HepG2 (cell line): ENCODE results near the gene USF1. TPM values are rescaled to one million over a fixed set of nuclear protein-coding genes. Genes with fewer than 3 reads are reported as not detected.

Experiments
- ATAC-seq: fragments of 200-7000 bp; cut with Tn5 transposase; 3 replicates; pipeline ENCODE4 v1.9.1; 2020; ENCODE audit warnings: mild to moderate bottlenecking, moderate library complexity
- BruUV-seq: library from RNA; stranded (reverse); fragments of 400-500 nt; replicated peaks from 2 replicates; lab custom pipeline; 2021; lab: Mats Ljungman, UMichigan
- CTCF ChIA-PET: fragments of 300-600 bp; formaldehyde crosslinking; extraction: SDS; loops from one replicate; lab custom pipeline; 2021; ENCODE audit warnings: low total read pairs, inconsistent platforms, low intra/inter-chr PET ratio; lab: Yijun Ruan, JAX
- POLR2A ChIA-PET: fragments of 350-600 bp; sonication (Branson Sonifier 250); formaldehyde crosslinking; loops from one replicate; lab custom pipeline; 2020; ENCODE audit warnings: antibody characterized with exemption, inconsistent platforms; lab: Yijun Ruan, JAX
- DNase-seq: peaks from one replicate; pipeline ENCODE4 v3.0.0-alpha.2; 2015; ENCODE audit warnings: low spot score
- FAIRE-seq: peaks from 3 replicates; lab custom pipeline; 2011; peaks lifted over from hg19 to GRCh38; lab: Jason Lieb, UNC
- H2AFZ ChIP-seq: one replicate; pipeline ENCODE4 v1.6.1; 2011; ENCODE audit warnings: low read length, inconsistent platforms
- H3K27ac ChIP-seq: fragments of 300-600 bp; 3 replicates; pipeline ENCODE4 v1.8.0; 2011; ENCODE audit warnings: mixed run types, mild to moderate bottlenecking, mixed read lengths, low read length, inconsistent platforms; ENCODE audit not compliant: insufficient read depth; ENCODE audit errors: extremely low read length
- H3K27me3 ChIP-seq, 2 experiments: fragments of 200-600 bp in 1 of 2; 2 replicates in 1 of 2; 3 replicates in 1 of 2; pipeline versions ENCODE4 v1.6.0 to v1.8.0; 2011; ENCODE audit warnings: low read length in 2 of 2, mild to moderate bottlenecking in 2 of 2, moderate library complexity in 2 of 2, inconsistent platforms in 1 of 2; ENCODE audit not compliant: insufficient read depth in 2 of 2, control insufficient read depth in 1 of 2
- H3K36me3 ChIP-seq, 2 experiments: fragments of 200-600 bp in 1 of 2; replicated peaks in 1 of 2; 2 replicates in 1 of 2; 3 replicates in 1 of 2; pipeline versions ENCODE4 v1.5.1 to v1.8.0; 2011; ENCODE audit warnings: low read length in 2 of 2, inconsistent platforms in 1 of 2; ENCODE audit not compliant: insufficient read depth in 2 of 2, control insufficient read depth in 1 of 2
- H3K4me1 ChIP-seq: 2 replicates; pipeline ENCODE4 v1.5.1; 2012; ENCODE audit warnings: low read length, inconsistent platforms; ENCODE audit not compliant: insufficient read depth
- H3K4me2 ChIP-seq: 2 replicates; pipeline ENCODE4 v1.6.0; 2011; ENCODE audit warnings: low read depth, low read length, inconsistent platforms
- H3K4me3 ChIP-seq, 3 experiments: fragments of 200-600 bp in 1 of 3; sonication (generic), shearing (Covaris generic) in 1 of 3; replicated peaks in 1 of 3; 2 replicates each; pipeline ENCODE4 v1.5.1; 2011 to 2016; ENCODE audit warnings: low read length in 3 of 3, inconsistent platforms in 2 of 3, low read depth in 2 of 3, mild to moderate bottlenecking in 2 of 3, control low read depth in 1 of 3, mixed read lengths in 1 of 3; ENCODE audit not compliant: insufficient read depth in 1 of 3
- H3K79me2 ChIP-seq: one replicate; pipeline ENCODE4 v1.6.1; 2011; ENCODE audit warnings: low read length, inconsistent platforms; ENCODE audit not compliant: insufficient read depth
- H3K9ac ChIP-seq: 2 replicates; pipeline ENCODE4 v1.6.0; 2011; ENCODE audit warnings: mild to moderate bottlenecking, low read depth, low read length, inconsistent platforms; ENCODE audit not compliant: insufficient read depth
- H3K9me3 ChIP-seq: 2 replicates; pipeline ENCODE4 v1.5.1; 2012; ENCODE audit warnings: mild to moderate bottlenecking, low read length
- H4K20me1 ChIP-seq: 2 replicates; pipeline ENCODE4 v1.6.0; 2011; ENCODE audit warnings: inconsistent platforms, mild to moderate bottlenecking, low read length, moderate library complexity; ENCODE audit not compliant: insufficient read depth
- AGO1 ChIP-seq: fragments of 200-400 bp; formaldehyde crosslinking; IDR thresholded peaks from 2 replicates; pipeline ENCODE4 v1.6.1; 2017; ENCODE audit warnings: mild to moderate bottlenecking, low read depth, low read length, moderate library complexity; ENCODE audit not compliant: poor library complexity, severe bottlenecking
- ATAD3A ChIP-seq: sonication (generic); formaldehyde crosslinking; IDR thresholded peaks from 2 replicates; pipeline ENCODE4 v1.4.0; 2020; ENCODE audit warnings: missing genetic modification reagents
- JUNB ChIP-seq: sonication (generic); formaldehyde crosslinking; IDR thresholded peaks from 2 replicates; pipeline ENCODE4 v1.8.0; 2022; ENCODE audit warnings: missing genetic modification reagents, mild to moderate bottlenecking, borderline replicate concordance
- MAFG ChIP-seq: sonication (generic); formaldehyde crosslinking; IDR thresholded peaks from 2 replicates; pipeline ENCODE4 v1.5.1; 2020; ENCODE audit warnings: mild to moderate bottlenecking, missing genetic modification reagents
- RAD21 ChIP-seq: fragments of 450-650 bp; formaldehyde crosslinking; IDR thresholded peaks from 2 replicates; pipeline ENCODE4 v1.5.0; 2020; ENCODE audit warnings: mild to moderate bottlenecking
- RBM39 ChIP-seq: fragments of 200-400 bp; formaldehyde crosslinking; IDR thresholded peaks from one replicate; pipeline ENCODE4 v1.6.1; 2018; ENCODE audit warnings: antibody characterized with exemption, mild to moderate bottlenecking, low read depth, low read length; ENCODE audit not compliant: poor library complexity, severe bottlenecking
- RFXAP ChIP-seq: sonication (generic); formaldehyde crosslinking; IDR thresholded peaks from 2 replicates; pipeline ENCODE4 v1.4.0; 2020; ENCODE audit warnings: missing genetic modification reagents, borderline replicate concordance
- SIN3A ChIP-seq: IDR thresholded peaks from 2 replicates; pipeline ENCODE4 v1.6.1; 2011; ENCODE audit warnings: low read depth, mild to moderate bottlenecking, control low read depth, low read length, borderline replicate concordance
- SMARCE1 ChIP-seq: fragments of 450-650 bp; IDR thresholded peaks from 2 replicates; pipeline ENCODE4 v1.6.1; 2017; ENCODE audit warnings: borderline replicate concordance
- TAF15 ChIP-seq: fragments of 200-400 bp; formaldehyde crosslinking; IDR thresholded peaks from one replicate; pipeline ENCODE4 v1.6.1; 2018; ENCODE audit warnings: mild to moderate bottlenecking, low read depth, low read length; ENCODE audit not compliant: poor library complexity, severe bottlenecking
- ZFP36L2 ChIP-seq: sonication (generic); formaldehyde crosslinking; IDR thresholded peaks from 2 replicates; pipeline ENCODE4 v1.4.0; 2020; ENCODE audit warnings: missing genetic modification reagents
- ZNF232 ChIP-seq: sonication (generic); formaldehyde crosslinking; IDR thresholded peaks from 2 replicates; pipeline ENCODE4 v1.4.0; 2020; ENCODE audit warnings: missing genetic modification reagents, borderline replicate concordance
- ZNF260 ChIP-seq: sonication (generic); formaldehyde crosslinking; IDR thresholded peaks from 2 replicates; pipeline ENCODE4 v1.4.0; 2020; ENCODE audit warnings: missing genetic modification reagents, low read depth, mild to moderate bottlenecking, borderline replicate concordance
- ZNF3 ChIP-seq: IDR thresholded peaks from 2 replicates; pipeline ENCODE4 v1.7.0; 2017; ENCODE audit warnings: inconsistent platforms
- ZNF362 ChIP-seq: sonication (generic); formaldehyde crosslinking; IDR thresholded peaks from 2 replicates; pipeline ENCODE4 v1.4.0; 2020; ENCODE audit warnings: missing genetic modification reagents, mild to moderate bottlenecking, borderline replicate concordance
- ZNF530 ChIP-seq: sonication (generic); formaldehyde crosslinking; IDR thresholded peaks from 2 replicates; pipeline ENCODE4 v1.5.0; 2020; ENCODE audit warnings: low read depth, mild to moderate bottlenecking, missing genetic modification reagents
- ZNF572 ChIP-seq: sonication (generic); formaldehyde crosslinking; IDR thresholded peaks from 2 replicates; pipeline ENCODE4 v1.5.1; 2020; ENCODE audit warnings: mild to moderate bottlenecking, missing genetic modification reagents
- WGBS: methylation state at CpG from one replicate; pipeline ENCODE4 v1.1.6; 2017; ENCODE audit warnings: low lambda C conversion rate; 5-methylcytosine and 5-hydroxymethylcytosine counted together
- in situ Hi-C: cut with HindIII; loops from 2 replicates; pipeline ENCODE4 v1.10.0; 2017; ENCODE audit warnings: low pct_unique_long_range_greater_than_20kb; ENCODE audit not compliant: extremely low pct_ligation_motif_present
- intact Hi-C: fragments of 100-400 bp; cut with micrococcal nuclease; formaldehyde crosslinking; loops from one replicate; pipeline ENCODE4 v1.10.0; 2022; ENCODE audit not compliant: unreplicated experiment
- polyA plus RNA-seq, 8 experiments: library from polyadenylated mRNA; depleted of rRNA in 3 of 8; stranded (reverse) in 7 of 8; unstranded in 1 of 8; fragments of >200 nt; fragmentation: Illumina TruSeq in 4 of 8; extraction: Trizol in 4 of 8; gene quantifications; 2 replicates each; pipeline versions ENCODE4 v1.2.1 to v1.2.3, GENCODE V29; 2011 to 2016; ENCODE audit warnings: low read depth in 4 of 8, missing spikeins in 1 of 8, mixed read lengths in 1 of 8; ENCODE audit not compliant: insufficient read depth in 1 of 8
- total RNA-seq, 5 experiments: library from RNA; depleted of rRNA; stranded (reverse); fragments of >200 nt; fragmentation: Illumina TruSeq; extraction: Trizol; gene quantifications; 2 replicates each; pipeline ENCODE4 v1.2.3, GENCODE V29; 2016; ENCODE audit warnings: low read depth in 1 of 5
- TF ChIP-seq, protein P1 (sequence below): sonication (generic); IDR thresholded peaks from 2 replicates; pipeline ENCODE4 v1.6.1; 2016; ENCODE audit warnings: low read depth, borderline replicate concordance
- TF ChIP-seq, protein P2 (sequence below): sonication (generic); formaldehyde crosslinking; IDR thresholded peaks from 2 replicates; pipeline ENCODE4 v1.4.0; 2020; ENCODE audit warnings: missing genetic modification reagents

USF1 gene
- total and polyA plus RNA-seq, 2 of the 13 experiments (the other 11 are each of a cell fraction or from before 2014, with no cell fraction given) = 26.9 to 39.4 TPM

- TF ChIP-seq RBM39 (no peak), ZNF3 (CRISPR knock-in tag) (no peak), SIN3A (no peak), ATAD3A (CRISPR knock-in tag) (no peak), RFXAP (CRISPR knock-in tag) (no peak)
- TF ChIP-seq, protein P1, sequence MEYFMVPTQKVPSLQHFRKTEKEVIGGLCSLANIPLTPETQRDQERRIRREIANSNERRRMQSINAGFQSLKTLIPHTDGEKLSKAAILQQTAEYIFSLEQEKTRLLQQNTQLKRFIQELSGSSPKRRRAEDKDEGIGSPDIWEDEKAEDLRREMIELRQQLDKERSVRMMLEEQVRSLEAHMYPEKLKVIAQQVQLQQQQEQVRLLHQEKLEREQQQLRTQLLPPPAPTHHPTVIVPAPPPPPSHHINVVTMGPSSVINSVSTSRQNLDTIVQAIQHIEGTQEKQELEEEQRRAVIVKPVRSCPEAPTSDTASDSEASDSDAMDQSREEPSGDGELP = no peak
- TF ChIP-seq, all 625 proteins: peak for 0
These were observed 23.5 kb upstream of the USF1 start (continued) for GRCh38 chr1:161069241-161069640.

GRCh38 chr1:161068306-161069234 is 22.8 kb upstream of the USF1 start:
- no peak overlapping the region for H3K9ac ChIP-seq
- no peaks in the 10 kb centered on the region for H3K27me3 ChIP-seq
- no peaks in the 10 kb centered on the region for H3K9me3 ChIP-seq
- WGBS = 68% methylated on average over 10 of the region's 10 CpGs
- ChIA-PET CTCF (no interaction called here), POLR2A (no interaction called here)
- no TSS peak for BruUV-seq
- peaks cover 18% of the 10 kb centered on the region for H3K4me1 ChIP-seq
- H3K4me2 ChIP-seq = no peak overlapping the region
- H3K4me3 ChIP-seq = no peak overlapping the region
- DNase-seq = no peak
- no peaks in the 10 kb centered on the region for H3K36me3 ChIP-seq
- H2AFZ ChIP-seq = no peak overlapping the region
- H4K20me1 ChIP-seq = no peaks in the 10 kb centered on the region
- H3K27ac ChIP-seq = no peak overlapping the region
- intact Hi-C loops = no loop called here
- no peak for ATAC-seq
- in situ Hi-C loops = no loop called here
- no peaks in the 10 kb centered on the region for H3K79me2 ChIP-seq
- FAIRE-seq = no peak
- TF ChIP-seq, protein P2, sequence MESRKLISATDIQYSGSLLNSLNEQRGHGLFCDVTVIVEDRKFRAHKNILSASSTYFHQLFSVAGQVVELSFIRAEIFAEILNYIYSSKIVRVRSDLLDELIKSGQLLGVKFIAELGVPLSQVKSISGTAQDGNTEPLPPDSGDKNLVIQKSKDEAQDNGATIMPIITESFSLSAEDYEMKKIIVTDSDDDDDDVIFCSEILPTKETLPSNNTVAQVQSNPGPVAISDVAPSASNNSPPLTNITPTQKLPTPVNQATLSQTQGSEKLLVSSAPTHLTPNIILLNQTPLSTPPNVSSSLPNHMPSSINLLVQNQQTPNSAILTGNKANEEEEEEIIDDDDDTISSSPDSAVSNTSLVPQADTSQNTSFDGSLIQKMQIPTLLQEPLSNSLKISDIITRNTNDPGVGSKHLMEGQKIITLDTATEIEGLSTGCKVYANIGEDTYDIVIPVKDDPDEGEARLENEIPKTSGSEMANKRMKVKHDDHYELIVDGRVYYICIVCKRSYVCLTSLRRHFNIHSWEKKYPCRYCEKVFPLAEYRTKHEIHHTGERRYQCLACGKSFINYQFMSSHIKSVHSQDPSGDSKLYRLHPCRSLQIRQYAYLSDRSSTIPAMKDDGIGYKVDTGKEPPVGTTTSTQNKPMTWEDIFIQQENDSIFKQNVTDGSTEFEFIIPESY (CRISPR knock-in tag) = no peak
- no peak for TF ChIP-seq ZNF572
- no peak for TF ChIP-seq MAFG (CRISPR knock-in tag)
- TF ChIP-seq AGO1 = no peak
- TF ChIP-seq ZNF530 = no peak
- TF ChIP-seq ZNF260 (CRISPR knock-in tag) = no peak
- TF ChIP-seq ZNF362 (CRISPR knock-in tag) = no peak
- no peak for TF ChIP-seq ZNF232
- TF ChIP-seq ZFP36L2 (CRISPR knock-in tag) = no peak
- TF ChIP-seq SMARCE1 = no peak
- TF ChIP-seq TAF15 = no peak
- TF ChIP-seq JUNB = no peak
- no peak for TF ChIP-seq RAD21 (CRISPR knock-in tag)
